Measurements from ENCODE around the gene NR3C1. TPM values are rescaled to one million over a fixed set of nuclear protein-coding genes. Genes with fewer than 3 reads are reported as not detected.
"Not testable (repeated sequence)": the region's sequence is repeated elsewhere in the genome, so short reads cannot be mapped to it uniquely, and the experiment has no call there.

The NR3C1 gene
- total and polyA plus RNA-seq, 7 donors: 5.5 to 65.6 (median 36.0) TPM

DNA sequence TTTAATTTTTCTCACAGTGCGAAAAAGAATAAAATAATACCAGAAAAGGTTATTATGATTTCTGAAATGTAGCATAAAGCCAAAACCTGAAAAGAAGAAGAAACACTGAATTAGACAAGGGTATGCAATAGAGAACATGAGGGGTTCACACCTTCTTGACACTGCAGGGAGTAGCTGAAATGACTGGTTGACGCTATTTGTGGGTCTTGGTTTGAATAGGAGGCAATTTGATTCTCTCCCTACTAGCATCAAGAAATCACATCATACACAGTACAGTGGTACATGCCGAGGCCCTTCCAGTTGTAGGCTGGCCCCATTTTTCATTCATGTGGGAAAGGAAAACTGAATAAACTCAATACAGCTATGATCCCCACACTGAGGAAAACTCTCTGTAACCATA is 68.6 kb downstream of the NR3C1 start:
- no peaks in the 10 kb centered on the region for H3K36me3 ChIP-seq
- H3K4me3 ChIP-seq: no peak overlapping the region
- intact Hi-C loops (cut with DNase I): no loop called here
- no peaks in the 10 kb centered on the region for H3K27me3 ChIP-seq
- peak overlapping the region in 1 of 4 donors; percentile 0 for H3K27ac ChIP-seq
- 91 to 95% methylated on average over 3 of the region's 3 CpGs for WGBS, 2 donors
- TF ChIP-seq POLR2AphosphoS5 (IDR thresholded peaks at IDR 0.05) (no peak), POLR2A (IDR thresholded peaks at IDR 0.05) (no peak), EP300 (IDR thresholded peaks at IDR 0.05) (no peak)
- TF ChIP-seq, protein P1, sequence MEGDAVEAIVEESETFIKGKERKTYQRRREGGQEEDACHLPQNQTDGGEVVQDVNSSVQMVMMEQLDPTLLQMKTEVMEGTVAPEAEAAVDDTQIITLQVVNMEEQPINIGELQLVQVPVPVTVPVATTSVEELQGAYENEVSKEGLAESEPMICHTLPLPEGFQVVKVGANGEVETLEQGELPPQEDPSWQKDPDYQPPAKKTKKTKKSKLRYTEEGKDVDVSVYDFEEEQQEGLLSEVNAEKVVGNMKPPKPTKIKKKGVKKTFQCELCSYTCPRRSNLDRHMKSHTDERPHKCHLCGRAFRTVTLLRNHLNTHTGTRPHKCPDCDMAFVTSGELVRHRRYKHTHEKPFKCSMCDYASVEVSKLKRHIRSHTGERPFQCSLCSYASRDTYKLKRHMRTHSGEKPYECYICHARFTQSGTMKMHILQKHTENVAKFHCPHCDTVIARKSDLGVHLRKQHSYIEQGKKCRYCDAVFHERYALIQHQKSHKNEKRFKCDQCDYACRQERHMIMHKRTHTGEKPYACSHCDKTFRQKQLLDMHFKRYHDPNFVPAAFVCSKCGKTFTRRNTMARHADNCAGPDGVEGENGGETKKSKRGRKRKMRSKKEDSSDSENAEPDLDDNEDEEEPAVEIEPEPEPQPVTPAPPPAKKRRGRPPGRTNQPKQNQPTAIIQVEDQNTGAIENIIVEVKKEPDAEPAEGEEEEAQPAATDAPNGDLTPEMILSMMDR (IDR thresholded peaks at IDR 0.05): no peak
- no peak for DNase-seq
- peaks cover 0 to 23% (median 13%) of the 10 kb centered on the region in 4 donors for H3K4me1 ChIP-seq
- H3K9me3 ChIP-seq: no peaks in the 10 kb centered on the region

DNA sequence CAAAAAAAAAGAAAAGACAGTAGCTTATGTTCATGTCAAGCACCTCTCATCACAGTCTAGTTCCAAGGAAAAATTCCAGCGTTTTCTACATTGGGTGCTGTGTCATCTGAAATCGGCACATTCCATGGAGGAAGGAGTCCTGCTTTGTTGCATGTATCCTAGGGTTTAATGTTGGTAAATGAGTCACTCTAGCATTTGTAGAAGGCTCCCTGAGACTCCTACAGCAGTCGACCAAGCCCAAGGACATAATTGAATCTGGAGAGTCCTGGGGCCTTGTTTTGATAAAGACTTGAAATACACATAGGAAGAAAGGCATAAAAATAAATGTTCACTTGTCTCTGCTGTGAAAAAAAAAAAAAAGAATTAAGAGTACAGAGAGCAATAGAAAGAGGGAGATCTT is 69.1 kb downstream of the NR3C1 start:
- WGBS, 2 donors: 91 to 93% methylated on average over 3 of the region's 3 CpGs
- H3K4me3 ChIP-seq; H3K9me3 ChIP-seq; H3K27ac ChIP-seq; H3K27me3 ChIP-seq; H3K36me3 ChIP-seq; intact Hi-C loops (cut with DNase I); DNase-seq: not testable (repeated sequence)
- H3K4me1 ChIP-seq: peaks cover 0 to 25% (median 13%) of the 10 kb centered on the region in 4 donors

DNA sequence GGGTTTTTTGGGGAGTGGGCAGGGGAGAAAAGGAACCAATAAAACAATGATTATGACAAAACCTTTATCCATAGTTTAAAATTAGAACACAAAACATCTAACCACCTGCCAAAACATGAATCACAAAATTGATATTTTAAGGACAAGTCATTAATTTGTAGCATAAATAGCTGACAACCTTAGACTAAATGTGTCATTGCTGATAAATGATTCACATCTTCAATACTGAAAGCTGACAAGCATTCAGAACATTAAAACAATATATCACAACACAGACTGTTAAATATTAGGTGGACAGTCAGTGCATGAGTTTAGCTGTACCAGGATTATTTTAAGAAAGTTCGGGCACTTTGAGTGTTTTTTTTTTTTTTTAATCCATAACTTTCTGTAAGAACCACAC is 71.5 kb downstream of the NR3C1 start:
- no peak for DNase-seq
- no peak for TF ChIP-seq EP300 (IDR thresholded peaks at IDR 0.05)
- TF ChIP-seq, protein P1 (IDR thresholded peaks at IDR 0.05): no peak
- no peak for TF ChIP-seq POLR2AphosphoS5 (IDR thresholded peaks at IDR 0.05)
- no peak for TF ChIP-seq POLR2A (IDR thresholded peaks at IDR 0.05)
- Histone ChIP-seq H3K27me3 (no peaks in the 10 kb centered on the region), H3K27ac (no peak overlapping the region), H3K4me3 (no peak overlapping the region), H3K36me3 (no peaks in the 10 kb centered on the region), H3K9me3 (peaks cover 0 to 2% (median 0%) of the 10 kb centered on the region in 4 donors), H3K4me1 (peaks cover 0 to 32% (median 13%) of the 10 kb centered on the region in 4 donors)
- intact Hi-C loops (cut with DNase I): no loop called here
- 93 to 95% methylated on average over 1 of the region's 1 CpG for WGBS, 2 donors

DNA sequence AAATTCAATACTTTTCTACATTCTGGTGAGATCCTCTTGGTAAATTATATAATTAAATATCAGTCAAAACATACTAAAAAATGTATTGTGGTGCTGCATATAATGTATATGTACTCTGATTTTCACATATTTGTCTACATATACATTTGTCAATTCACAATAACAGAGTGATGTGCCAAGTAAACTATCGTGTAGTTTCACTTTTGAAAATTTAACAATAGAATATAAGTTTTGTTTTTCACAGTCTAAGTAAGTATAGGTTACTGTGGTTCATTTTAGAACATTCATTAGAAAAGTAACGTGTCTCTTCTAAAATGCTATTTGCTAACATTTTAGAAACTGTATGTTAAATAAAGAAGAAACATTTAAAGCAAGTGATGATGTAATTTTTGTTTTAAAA is 73.6 kb downstream of the NR3C1 start:
- TF ChIP-seq EP300 (IDR thresholded peaks at IDR 0.05): no peak
- TF ChIP-seq POLR2A (IDR thresholded peaks at IDR 0.05): no peak
- intact Hi-C loops (cut with DNase I): no loop called here
- 71 to 79% methylated on average over 2 of the region's 2 CpGs for WGBS, 2 donors
- Histone ChIP-seq H3K27me3 (no peaks in the 10 kb centered on the region), H3K4me3 (no peak overlapping the region), H3K36me3 (no peaks in the 10 kb centered on the region), H3K27ac (no peak overlapping the region), H3K4me1 (peaks cover 0 to 17% (median 3%) of the 10 kb centered on the region in 4 donors), H3K9me3 (peaks cover 0 to 2% (median 0%) of the 10 kb centered on the region in 4 donors)
- no peak for DNase-seq

DNA sequence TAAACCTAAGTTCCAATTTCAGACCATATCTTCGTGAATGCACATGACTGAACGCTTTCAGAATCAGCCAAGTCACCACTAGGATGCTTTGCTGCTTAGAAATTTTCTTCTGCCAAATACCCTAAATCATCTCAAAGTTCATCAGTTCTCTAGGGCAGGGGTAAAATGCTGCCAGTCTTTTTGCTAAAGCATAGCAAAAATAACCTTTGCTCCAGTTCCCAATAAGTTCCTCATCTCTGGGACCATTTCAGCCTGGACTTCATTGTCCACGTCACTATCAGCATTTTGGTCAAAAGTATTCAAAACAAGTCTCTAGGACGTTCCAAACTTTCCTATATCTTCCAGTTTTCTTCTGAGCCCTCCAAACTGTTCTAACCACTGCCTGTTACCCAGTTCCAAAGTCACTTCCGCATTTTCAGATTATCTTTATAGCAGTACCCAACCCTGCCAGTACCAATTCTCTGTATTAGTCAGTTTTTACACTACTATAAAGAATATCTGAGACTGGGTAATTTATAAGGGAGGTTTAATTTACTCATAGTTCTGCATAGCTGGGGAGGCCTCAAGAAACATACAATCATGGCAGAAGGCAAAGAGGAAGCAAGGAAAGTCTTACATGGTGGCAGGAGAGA is 74.8 kb downstream of the NR3C1 start:
- intact Hi-C loops (cut with DNase I): no loop called here
- Histone ChIP-seq H3K27ac (no peak overlapping the region), H3K27me3 (no peaks in the 10 kb centered on the region), H3K4me3 (no peak overlapping the region), H3K36me3 (no peaks in the 10 kb centered on the region), H3K4me1 (peaks cover 0 to 17% (median 3%) of the 10 kb centered on the region in 4 donors), H3K9me3 (peaks cover 0 to 2% (median 0%) of the 10 kb centered on the region in 4 donors)
- 94% methylated on average over 5 of the region's 5 CpGs for WGBS, 2 donors
- TF ChIP-seq, protein P1 (IDR thresholded peaks at IDR 0.05): no peak
- TF ChIP-seq POLR2A (IDR thresholded peaks at IDR 0.05): no peak
- DNase-seq: no peak

DNA sequence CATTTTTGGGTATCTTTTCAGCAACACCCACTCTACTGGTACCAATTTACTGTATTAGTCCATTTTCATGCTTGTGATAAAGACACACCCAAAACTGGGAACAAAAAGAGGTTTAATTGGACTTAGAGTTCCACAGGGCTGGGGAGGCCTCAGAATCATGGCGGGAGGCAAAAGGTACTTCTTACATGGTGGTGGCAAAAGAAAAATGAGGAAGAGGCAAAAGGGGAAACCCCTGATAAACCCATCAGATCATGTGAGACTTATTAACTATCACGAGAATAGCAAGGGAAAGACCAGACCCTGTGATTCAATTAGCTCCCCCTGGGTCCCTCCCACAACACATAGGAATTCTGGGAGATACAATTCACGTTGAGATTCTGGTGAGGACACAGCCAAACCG is 78.4 kb downstream of the NR3C1 start:
- H3K36me3 ChIP-seq; H3K4me3 ChIP-seq; H3K9me3 ChIP-seq; H3K27ac ChIP-seq; intact Hi-C loops (cut with DNase I); H3K27me3 ChIP-seq; DNase-seq: not testable (repeated sequence)
- 92 to 95% methylated on average over 4 of the region's 4 CpGs for WGBS, 2 donors
- peaks cover 0 to 17% (median 5%) of the 10 kb centered on the region in 4 donors for H3K4me1 ChIP-seq

DNA sequence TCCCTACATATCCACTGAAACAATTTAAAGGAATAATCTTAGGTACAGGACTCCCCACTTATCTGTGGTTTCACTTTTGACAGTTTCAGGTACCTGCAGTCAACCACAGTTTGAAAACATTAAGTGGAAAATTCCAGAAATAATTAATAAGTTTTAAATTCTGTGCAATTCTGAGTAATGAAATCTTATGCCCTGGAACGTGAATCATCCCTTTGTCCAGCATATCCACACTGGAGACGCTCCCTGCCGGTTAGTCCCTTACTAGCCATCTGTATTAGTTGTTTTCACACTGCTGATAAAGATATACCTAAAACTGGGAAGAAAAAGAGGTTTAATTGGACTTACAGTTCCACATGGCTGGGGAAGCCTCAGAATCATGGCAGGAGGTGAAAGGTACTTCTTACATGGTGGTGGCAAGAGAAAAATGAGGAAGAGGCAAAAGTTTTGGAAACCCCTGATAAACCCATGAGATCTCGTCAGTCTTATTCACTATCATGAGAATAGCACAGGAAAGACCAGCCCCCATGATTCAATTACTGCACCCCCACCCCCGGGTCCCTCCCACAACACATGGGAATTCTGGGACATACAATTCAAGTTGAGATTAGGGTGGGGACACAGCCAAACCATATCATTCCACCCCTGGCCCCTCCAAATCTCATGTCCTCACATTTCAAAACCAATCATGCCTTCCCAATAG is 80.4 kb downstream of the NR3C1 start:
- H3K9me3 ChIP-seq; intact Hi-C loops (cut with DNase I); H3K36me3 ChIP-seq; H3K4me3 ChIP-seq; DNase-seq; H3K27me3 ChIP-seq; H3K27ac ChIP-seq: not testable (repeated sequence)
- WGBS, 2 donors: 95 to 97% methylated on average over 5 of the region's 5 CpGs
- H3K4me1 ChIP-seq: peaks cover 0 to 20% (median 7%) of the 10 kb centered on the region in 4 donors

Measured in sigmoid colon (tissue), 7 donors.